Neural cell (in vitro differentiated cells): Measurements from ENCODE around the gene PTPDC1.

Source experiments
- CTCF ChIP-seq: fragments of 450-650 bp; IDR thresholded peaks from 2 replicates; pipeline ENCODE4 v1.5.1; 2014; ENCODE audit warnings: antibody characterized with exemption, mild to moderate bottlenecking, moderate library complexity; ENCODE audit not compliant: poor library complexity, severe bottlenecking
- EZH2 ChIP-seq: fragments of 200-600, 300-800 bp; shearing (Covaris generic), sonication (generic); IDR thresholded peaks from 2 replicates; pipeline ENCODE4 v1.6.1; 2014; ENCODE audit warnings: antibody characterized with exemption, low read length, borderline replicate concordance, mild to moderate bottlenecking; ENCODE audit not compliant: insufficient read depth, poor library complexity, severe bottlenecking
- POLR2AphosphoS5 ChIP-seq: IDR thresholded peaks from 2 replicates; pipeline ENCODE4 v1.6.1; 2012
- REST ChIP-seq: IDR thresholded peaks from 2 replicates; pipeline ENCODE4 v1.6.1; 2012; ENCODE audit warnings: borderline replicate concordance

- TF ChIP-seq EZH2 = no peak
- TF ChIP-seq CTCF = no peak
- no peak for TF ChIP-seq POLR2AphosphoS5
- no peak for TF ChIP-seq REST
Measured at GRCh38 chr9:94101162-94101853, 17.0 kb downstream of the PTPDC1 start.
